ENCODE measurements around the gene HPX.
A peak's percentile ranks its signal among the peaks of the same experiment; 100 is the strongest.

HPX gene

GRCh38 chr11:6469599-6469998 lies 28.8 kb upstream of the HPX start:
- FAIRE-seq (no peak), DNase-seq (ENCODE audit: insufficient read length, low spot score) (no peak)
- no peak for TF ChIP-seq SPI1 (IDR thresholded peaks at IDR 0.05; ENCODE audit: low read depth, low read length)

- DNase-seq (ENCODE audit: insufficient read length, low spot score) (peak; percentile 53), FAIRE-seq (peak; percentile 78)
- TF ChIP-seq POLR2A (IDR thresholded peaks at IDR 0.05; ENCODE audit: low read depth, low read length) (no peak), SPI1 (IDR thresholded peaks at IDR 0.05; ENCODE audit: low read depth, low read length) (peak; percentile 37)
These were observed 28.1 kb upstream of the HPX start for GRCh38 chr11:6468712-6469495.

- DNase-seq (ENCODE audit: insufficient read length, low spot score) (no peak), FAIRE-seq (no peak)
- TF ChIP-seq TAF1 (IDR thresholded peaks at IDR 0.05; ENCODE audit: low read depth, low read length) (no peak), POLR2AphosphoS5 (IDR thresholded peaks at IDR 0.05; ENCODE audit: low read depth, low read length) (no peak), POU2F2 (IDR thresholded peaks at IDR 0.05; ENCODE audit: low read depth, low read length) (no peak), POLR2A (IDR thresholded peaks at IDR 0.05; ENCODE audit: low read depth, low read length) (no peak), PAX5 (IDR thresholded peaks at IDR 0.05; ENCODE audit: insufficient read depth, low read length, severe bottlenecking) (no peak), SPI1 (IDR thresholded peaks at IDR 0.05; ENCODE audit: low read depth, low read length) (no peak)
These were observed 18.3 kb upstream of the HPX start for GRCh38 chr11:6459099-6459450.

GRCh38 chr11:6458352-6459098 lies 17.7 kb upstream of the HPX start:
- DNase-seq (ENCODE audit: insufficient read length, low spot score) (no peak), FAIRE-seq (no peak)
- no peak for TF ChIP-seq POLR2A (IDR thresholded peaks at IDR 0.05; ENCODE audit: low read depth, low read length)
- no peak for TF ChIP-seq PAX5 (IDR thresholded peaks at IDR 0.05; ENCODE audit: insufficient read depth, low read length, severe bottlenecking)
- TF ChIP-seq POU2F2 (IDR thresholded peaks at IDR 0.05; ENCODE audit: low read depth, low read length) = no peak
- no peak for TF ChIP-seq SPI1 (IDR thresholded peaks at IDR 0.05; ENCODE audit: low read depth, low read length)
- no peak for TF ChIP-seq TAF1 (IDR thresholded peaks at IDR 0.05; ENCODE audit: low read depth, low read length)
- TF ChIP-seq POLR2AphosphoS5 (IDR thresholded peaks at IDR 0.05; ENCODE audit: low read depth, low read length) = no peak

- TF ChIP-seq POLR2A (IDR thresholded peaks at IDR 0.05; ENCODE audit: low read depth, low read length) (no peak), PAX5 (IDR thresholded peaks at IDR 0.05; ENCODE audit: insufficient read depth, low read length, severe bottlenecking) (no peak), TAF1 (IDR thresholded peaks at IDR 0.05; ENCODE audit: low read depth, low read length) (no peak), POLR2AphosphoS5 (IDR thresholded peaks at IDR 0.05; ENCODE audit: low read depth, low read length) (no peak), POU2F2 (IDR thresholded peaks at IDR 0.05; ENCODE audit: low read depth, low read length) (no peak), SPI1 (IDR thresholded peaks at IDR 0.05; ENCODE audit: low read depth, low read length) (no peak)
- DNase-seq (ENCODE audit: insufficient read length, low spot score) = no peak
- no peak for FAIRE-seq
These were observed 17.0 kb upstream of the HPX start for GRCh38 chr11:6457581-6458320.

GRCh38 chr11:6456361-6457073 lies 15.7 kb upstream of the HPX start:
- no peak for FAIRE-seq

GRCh38 chr11:6455070-6455469 lies 14.3 kb upstream of the HPX start:
- FAIRE-seq = no peak
- TF ChIP-seq TAF1 (IDR thresholded peaks at IDR 0.05; ENCODE audit: low read depth, low read length) = no peak
- TF ChIP-seq POLR2AphosphoS5 (IDR thresholded peaks at IDR 0.05; ENCODE audit: low read depth, low read length) = no peak
- TF ChIP-seq POU2F2 (IDR thresholded peaks at IDR 0.05; ENCODE audit: low read depth, low read length) = no peak
- TF ChIP-seq PAX5 (IDR thresholded peaks at IDR 0.05; ENCODE audit: insufficient read depth, low read length, severe bottlenecking) = no peak
- TF ChIP-seq SPI1 (IDR thresholded peaks at IDR 0.05; ENCODE audit: low read depth, low read length) = no peak
- TF ChIP-seq POLR2A (IDR thresholded peaks at IDR 0.05; ENCODE audit: low read depth, low read length) = no peak
- DNase-seq (ENCODE audit: insufficient read length, low spot score) = no peak

More at GRCh38 chr11:6456361-6457073, 15.7 kb upstream of the HPX start:
- DNase-seq (ENCODE audit: insufficient read length, low spot score) = no peak
- TF ChIP-seq TAF1 (IDR thresholded peaks at IDR 0.05; ENCODE audit: low read depth, low read length) = no peak
- TF ChIP-seq POLR2AphosphoS5 (IDR thresholded peaks at IDR 0.05; ENCODE audit: low read depth, low read length) = no peak
- TF ChIP-seq PAX5 (IDR thresholded peaks at IDR 0.05; ENCODE audit: insufficient read depth, low read length, severe bottlenecking) = no peak
- no peak for TF ChIP-seq POLR2A (IDR thresholded peaks at IDR 0.05; ENCODE audit: low read depth, low read length)
- no peak for TF ChIP-seq POU2F2 (IDR thresholded peaks at IDR 0.05; ENCODE audit: low read depth, low read length)
- TF ChIP-seq SPI1 (IDR thresholded peaks at IDR 0.05; ENCODE audit: low read depth, low read length) = no peak

- FAIRE-seq (no peak), DNase-seq (ENCODE audit: insufficient read length, low spot score) (no peak)
- no peak for TF ChIP-seq POLR2A (IDR thresholded peaks at IDR 0.05; ENCODE audit: low read depth, low read length)
- no peak for TF ChIP-seq POU2F2 (IDR thresholded peaks at IDR 0.05; ENCODE audit: low read depth, low read length)
- TF ChIP-seq POLR2AphosphoS5 (IDR thresholded peaks at IDR 0.05; ENCODE audit: low read depth, low read length) = no peak
- TF ChIP-seq SPI1 (IDR thresholded peaks at IDR 0.05; ENCODE audit: low read depth, low read length) = no peak
- TF ChIP-seq TAF1 (IDR thresholded peaks at IDR 0.05; ENCODE audit: low read depth, low read length) = no peak
- no peak for TF ChIP-seq PAX5 (IDR thresholded peaks at IDR 0.05; ENCODE audit: insufficient read depth, low read length, severe bottlenecking)
These were observed 12.4 kb upstream of the HPX start for GRCh38 chr11:6453152-6453551.

GRCh38 chr11:6452219-6452618 lies 11.4 kb upstream of the HPX start:
- FAIRE-seq = no peak
- no peak for DNase-seq (ENCODE audit: insufficient read length, low spot score)
- TF ChIP-seq SPI1 (IDR thresholded peaks at IDR 0.05; ENCODE audit: low read depth, low read length) (no peak), POLR2AphosphoS5 (IDR thresholded peaks at IDR 0.05; ENCODE audit: low read depth, low read length) (no peak), POLR2A (IDR thresholded peaks at IDR 0.05; ENCODE audit: low read depth, low read length) (no peak), POU2F2 (IDR thresholded peaks at IDR 0.05; ENCODE audit: low read depth, low read length) (no peak), PAX5 (IDR thresholded peaks at IDR 0.05; ENCODE audit: insufficient read depth, low read length, severe bottlenecking) (no peak), TAF1 (IDR thresholded peaks at IDR 0.05; ENCODE audit: low read depth, low read length) (no peak)
